Measurements from ENCODE around the gene CLIC3. TPM values are rescaled to one million over a fixed set of nuclear protein-coding genes. Genes with fewer than 3 reads are reported as not detected.
A peak's percentile ranks its signal among the peaks of the same experiment; 100 is the strongest.

The CLIC3 gene
- total RNA-seq (2021; ENCODE audit: unreplicated experiment): 6.2 TPM
- polyA plus RNA-seq (2012; ENCODE audit: insufficient read length): 28.3 TPM
- percentile 17 among the genes with signal in this experiment for Bru-seq, nascent RNA
- percentile 23 among the genes with signal in this experiment for BruChase-seq, experiment 1, labeled RNA remaining after a 2-hour chase
- percentile 29 among the genes with signal in this experiment for BruChase-seq, experiment 2, labeled RNA remaining after a 6-hour chase
- long read RNA-seq, transcript CLIC3-203 (6 exons, 1,017 nt): major isoform, 6 of 11 reads
- long read RNA-seq, partial matches to known transcripts: 4 of 11 reads
- long read RNA-seq, other reads (novel, unspliced or antisense): 1 of 11 reads

- intact Hi-C loops (cut with micrococcal nuclease; ENCODE audit: unreplicated experiment): no loop called here
- ATAC-seq: peak; percentile 40
- H3K27ac ChIP-seq (ENCODE audit: low read length): peak within 1 kb of the TSS; percentile 44
- no peak for DNase-seq (ENCODE audit: low read depth, low spot score)
- no peaks in the 10 kb centered on the region; the same call in 1 of the 2 replicates for H3K36me3 ChIP-seq (ENCODE audit: control insufficient read depth, insufficient read depth, low read length)
- H3K9me3 ChIP-seq (ENCODE audit: control insufficient read depth, insufficient read depth, low read depth, low read length): no peaks in the 10 kb centered on the region
- ChIA-PET CTCF (interaction anchor here (0.7 kb wide), 2 partner anchors 33 to 49 kb away, joined by 3 to 4 read pairs; no protein-coding TSS in a partner anchor), POLR2A (no interaction called here)
- peaks cover 14% of the 10 kb centered on the region for H3K4me1 ChIP-seq (ENCODE audit: control insufficient read depth, insufficient read depth, low read length)
- in situ Hi-C loops (cut with HindIII; ENCODE audit: low pct_unique_long_range_greater_than_20kb, low sequenced_read_pairs): no loop called here
- no peak for TF ChIP-seq REST (IDR thresholded peaks at IDR 0.05; ENCODE audit: insufficient read depth in 1 of 2, low read depth in 2 of 2, low read length in 1 of 2)
- TF ChIP-seq TCF7L2 (IDR thresholded peaks at IDR 0.05; ENCODE audit: low read depth, low read length): no peak
- TF ChIP-seq CTCF (IDR thresholded peaks at IDR 0.05): no peak
- TF ChIP-seq POLR2AphosphoS5 (IDR thresholded peaks at IDR 0.05; ENCODE audit: low read depth, low read length): 0 out of 2 replicates have a peak, but pooled peaks have one; percentile 19
- no TSS peak for BruUV-seq (replicated peaks)
- peak within 1 kb of the TSS; percentile 17 to 31 for H3K4me3 ChIP-seq (ENCODE audit: low read depth in 2 of 2, low read length in 2 of 2)
- no peaks in the 10 kb centered on the region for H3K27me3 ChIP-seq (ENCODE audit: control insufficient read depth, insufficient read depth, low read length)
Observed at GRCh38 chr9:136996361-136997292, at the start of gene CLIC3. TSS of gene CLIC3 (minus strand) at chr9:136996568. CDS start at chr9:136996543, 25 bp downstream.

GRCh38 chr9:137045294-137046087 is 49.1 kb upstream of the CLIC3 start:
- DNase-seq (ENCODE audit: low read depth, low spot score) (no peak), ATAC-seq (peak; percentile 32)
- TF ChIP-seq CTCF (IDR thresholded peaks at IDR 0.05) (no peak), REST (IDR thresholded peaks at IDR 0.05; ENCODE audit: insufficient read depth in 1 of 2, low read depth in 2 of 2, low read length in 1 of 2) (no peak), POLR2AphosphoS5 (IDR thresholded peaks at IDR 0.05; ENCODE audit: low read depth, low read length) (no peak), TCF7L2 (IDR thresholded peaks at IDR 0.05; ENCODE audit: low read depth, low read length) (no peak), SIN3A (IDR thresholded peaks at IDR 0.05; ENCODE audit: borderline replicate concordance, insufficient read depth, low read depth, low read length) (no peak)
- Histone ChIP-seq H3K27ac (ENCODE audit: low read length) (no peak overlapping the region), H3K4me1 (ENCODE audit: control insufficient read depth, insufficient read depth, low read length) (peaks cover 10% of the 10 kb centered on the region; the same call in 1 of the 2 replicates), H3K4me3 (ENCODE audit: low read depth in 2 of 2, low read length in 2 of 2) (peak overlapping the region; percentile 54 to 62), H3K9me3 (ENCODE audit: control insufficient read depth, insufficient read depth, low read depth, low read length) (no peaks in the 10 kb centered on the region), H3K27me3 (ENCODE audit: control insufficient read depth, insufficient read depth, low read length) (no peaks in the 10 kb centered on the region), H3K36me3 (ENCODE audit: control insufficient read depth, insufficient read depth, low read length) (no peaks in the 10 kb centered on the region)
- BruUV-seq (replicated peaks): no TSS peak
- ChIA-PET POLR2A (no interaction called here), CTCF (interaction anchor here (1.4 kb wide), 1 partner anchor 22 kb away, joined by 9 read pairs; no protein-coding TSS in a partner anchor)
- in situ Hi-C loops (cut with HindIII; ENCODE audit: low pct_unique_long_range_greater_than_20kb, low sequenced_read_pairs): no loop called here
- intact Hi-C loops (cut with micrococcal nuclease; ENCODE audit: unreplicated experiment): loop anchor here (1.0 kb wide), 1 partner anchor 19 kb away; no protein-coding TSS in a partner anchor
